Measurements from ENCODE around the gene L3MBTL4. TPM values are rescaled to one million over a fixed set of nuclear protein-coding genes. Genes with fewer than 3 reads are reported as not detected.
"Not testable (repeated sequence)": the region's sequence is repeated elsewhere in the genome, so short reads cannot be mapped to it uniquely, and the experiment has no call there.

The L3MBTL4 gene
- total RNA-seq, 6 donors from 2014 or later = 13.2 to 29.1 (median 14.8) TPM

GRCh38 chr18:6409933-6410332 lies 4.8 kb downstream of the L3MBTL4 start:
- no peak for TF ChIP-seq POLR2AphosphoS5 (IDR thresholded peaks at IDR 0.05)
- TF ChIP-seq, protein P1, sequence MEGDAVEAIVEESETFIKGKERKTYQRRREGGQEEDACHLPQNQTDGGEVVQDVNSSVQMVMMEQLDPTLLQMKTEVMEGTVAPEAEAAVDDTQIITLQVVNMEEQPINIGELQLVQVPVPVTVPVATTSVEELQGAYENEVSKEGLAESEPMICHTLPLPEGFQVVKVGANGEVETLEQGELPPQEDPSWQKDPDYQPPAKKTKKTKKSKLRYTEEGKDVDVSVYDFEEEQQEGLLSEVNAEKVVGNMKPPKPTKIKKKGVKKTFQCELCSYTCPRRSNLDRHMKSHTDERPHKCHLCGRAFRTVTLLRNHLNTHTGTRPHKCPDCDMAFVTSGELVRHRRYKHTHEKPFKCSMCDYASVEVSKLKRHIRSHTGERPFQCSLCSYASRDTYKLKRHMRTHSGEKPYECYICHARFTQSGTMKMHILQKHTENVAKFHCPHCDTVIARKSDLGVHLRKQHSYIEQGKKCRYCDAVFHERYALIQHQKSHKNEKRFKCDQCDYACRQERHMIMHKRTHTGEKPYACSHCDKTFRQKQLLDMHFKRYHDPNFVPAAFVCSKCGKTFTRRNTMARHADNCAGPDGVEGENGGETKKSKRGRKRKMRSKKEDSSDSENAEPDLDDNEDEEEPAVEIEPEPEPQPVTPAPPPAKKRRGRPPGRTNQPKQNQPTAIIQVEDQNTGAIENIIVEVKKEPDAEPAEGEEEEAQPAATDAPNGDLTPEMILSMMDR (IDR thresholded peaks at IDR 0.05) = no peak
- ATAC-seq (ENCODE audit: low FRiP score in 2 of 2) (no peak), DNase-seq (no peak)
- H3K36me3 ChIP-seq = no peaks in the 10 kb centered on the region
- no peak overlapping the region for H3K4me3 ChIP-seq
- H3K27ac ChIP-seq = no peak overlapping the region
- H3K27me3 ChIP-seq = no peaks in the 10 kb centered on the region
- H3K9me3 ChIP-seq = no peaks in the 10 kb centered on the region
- peaks cover 15 to 26% (median 22%) of the 10 kb centered on the region in 4 donors for H3K4me1 ChIP-seq
- 90 to 97% methylated on average over 7 of the region's 7 CpGs for WGBS, 2 donors

DNA sequence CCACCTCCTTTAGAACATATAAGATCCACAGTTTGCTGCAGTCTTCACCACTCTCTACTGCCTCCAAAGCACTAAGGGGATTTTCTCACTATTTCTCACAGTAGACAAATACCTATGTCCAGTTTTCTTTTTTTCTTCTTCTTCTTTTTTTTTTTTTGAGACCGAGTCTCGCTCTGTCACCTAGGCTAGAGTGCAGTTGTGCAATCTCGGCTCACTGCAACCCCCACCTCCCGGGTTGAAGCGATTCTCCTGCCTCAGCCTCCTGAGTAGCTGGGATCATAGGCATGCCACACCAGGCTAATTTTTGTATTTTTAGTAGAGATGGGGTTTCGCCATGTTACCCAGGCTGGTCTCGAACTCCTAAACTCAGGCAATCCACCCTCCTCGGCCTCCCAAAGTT lies 6.2 kb downstream of the L3MBTL4 start:
- not testable (repeated sequence) for ATAC-seq (ENCODE audit: low FRiP score in 2 of 2); H3K27ac ChIP-seq; H3K9me3 ChIP-seq; DNase-seq; H3K27me3 ChIP-seq; H3K36me3 ChIP-seq; H3K4me3 ChIP-seq
- 87 to 90% methylated on average over 8 of the region's 8 CpGs for WGBS, 2 donors
- H3K4me1 ChIP-seq = peaks cover 15 to 26% (median 21%) of the 10 kb centered on the region in 4 donors

- DNase-seq (no peak), ATAC-seq (ENCODE audit: low FRiP score in 2 of 2) (no peak)
- Histone ChIP-seq H3K36me3 (no peaks in the 10 kb centered on the region), H3K27ac (peak overlapping the region in 3 of 4 donors; percentile 1 to 47 (median 4)), H3K4me3 (no peak overlapping the region), H3K4me1 (peaks cover 8 to 19% (median 16%) of the 10 kb centered on the region in 4 donors), H3K27me3 (no peaks in the 10 kb centered on the region), H3K9me3 (no peaks in the 10 kb centered on the region)
- 73 to 76% methylated on average over 8 of the region's 8 CpGs for WGBS, 2 donors
- TF ChIP-seq POLR2AphosphoS5 (IDR thresholded peaks at IDR 0.05) (no peak), EP300 (IDR thresholded peaks at IDR 0.05) (no peak), POLR2A (IDR thresholded peaks at IDR 0.05) (no peak)
- TF ChIP-seq, protein P1 (IDR thresholded peaks at IDR 0.05) = no peak
Observed at GRCh38 chr18:6406910-6407470, 7.7 kb downstream of the L3MBTL4 start.

- peak; percentile 50 to 89 for ATAC-seq (ENCODE audit: low FRiP score in 2 of 2)
- H3K27ac ChIP-seq = peak overlapping the region in 3 of 4 donors; percentile 1 to 47 (median 4)
- TF ChIP-seq POLR2AphosphoS5 (IDR thresholded peaks at IDR 0.05) (peak in 1 of 2 donors; percentile 67), EP300 (IDR thresholded peaks at IDR 0.05) (no peak), POLR2A (IDR thresholded peaks at IDR 0.05) (no peak)
- TF ChIP-seq, protein P1 (IDR thresholded peaks at IDR 0.05) = no peak
- H3K4me3 ChIP-seq = no peak overlapping the region
- no peaks in the 10 kb centered on the region for H3K36me3 ChIP-seq
- peaks cover 8 to 19% (median 16%) of the 10 kb centered on the region in 4 donors for H3K4me1 ChIP-seq
- no peaks in the 10 kb centered on the region for H3K27me3 ChIP-seq
- 50 to 53% methylated on average over 10 of the region's 10 CpGs for WGBS, 2 donors
- H3K9me3 ChIP-seq = no peaks in the 10 kb centered on the region
- peak in 1 of 2 donors; percentile 41 for DNase-seq
Observed at GRCh38 chr18:6406075-6406909, 8.4 kb downstream of the L3MBTL4 start.

GRCh38 chr18:6405237-6406074 lies 9.3 kb downstream of the L3MBTL4 start:
- H3K27ac ChIP-seq = peak overlapping the region in 3 of 4 donors; percentile 33 to 48 (median 47)
- no peaks in the 10 kb centered on the region for H3K9me3 ChIP-seq
- peak in 1 of 2 donors; percentile 27 for DNase-seq
- H3K36me3 ChIP-seq = no peaks in the 10 kb centered on the region
- H3K27me3 ChIP-seq = no peaks in the 10 kb centered on the region
- TF ChIP-seq POLR2AphosphoS5 (IDR thresholded peaks at IDR 0.05) = no peak
- TF ChIP-seq, protein P1 (IDR thresholded peaks at IDR 0.05) = no peak
- H3K4me1 ChIP-seq = peaks cover 8 to 19% (median 16%) of the 10 kb centered on the region in 4 donors
- ATAC-seq (ENCODE audit: low FRiP score in 2 of 2) = no peak
- H3K4me3 ChIP-seq = no peak overlapping the region
- WGBS, 2 donors = 79 to 83% methylated on average over 8 to 11 of the region's 11 CpGs

Data from upper lobe of left lung (tissue), 6 donors.